Fibroblast of villous mesenchyme (primary cell): ENCODE results near the gene KCND3. TPM values are rescaled to one million over a fixed set of nuclear protein-coding genes. Genes with fewer than 3 reads are reported as not detected.

ENCODE experiments used
- DNase-seq: peaks from one replicate; pipeline ENCODE4 v3.0.0-alpha.2; 2010; ENCODE audit warnings: low read depth
- H3K4me3 ChIP-seq: 2 replicates; pipeline ENCODE4 v1.5.1; 2011; ENCODE audit warnings: low read depth, mild to moderate bottlenecking, low read length
- total RNA-seq: library from RNA; depleted of rRNA; stranded (reverse); fragments of >200 nt; gene quantifications from 2 replicates; pipeline ENCODE4 v1.2.3, GENCODE V29; 2012
- TF ChIP-seq, protein P1 (sequence below): IDR thresholded peaks from 2 replicates; pipeline ENCODE4 v1.5.1; 2012; ENCODE audit warnings: low read depth, mild to moderate bottlenecking, low read length; ENCODE audit not compliant: insufficient read depth

Gene KCND3
- total RNA-seq, 1 donor: 1.7 TPM

DNA sequence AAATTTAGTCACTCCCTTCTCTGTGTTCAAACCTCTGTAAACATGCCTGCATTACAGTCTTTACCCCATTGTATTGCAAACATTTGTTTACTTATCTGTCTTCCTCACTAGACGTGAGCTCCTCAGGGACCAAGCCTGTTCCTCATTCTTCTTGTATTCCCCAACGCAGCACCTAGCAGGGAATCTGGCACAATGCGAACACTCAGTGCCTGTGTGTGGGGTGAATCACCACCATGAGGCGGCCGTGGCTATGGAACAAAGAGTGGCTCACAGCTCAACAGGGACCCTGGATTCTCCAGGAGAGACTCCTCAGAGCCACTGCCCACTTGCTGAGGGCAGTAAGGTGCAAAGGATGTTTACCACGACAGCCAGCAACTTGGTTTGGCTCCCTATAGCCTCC lies 137.9 kb downstream of the KCND3 start:
- no peak overlapping the region for H3K4me3 ChIP-seq
- DNase-seq: no peak
- TF ChIP-seq, protein P1, sequence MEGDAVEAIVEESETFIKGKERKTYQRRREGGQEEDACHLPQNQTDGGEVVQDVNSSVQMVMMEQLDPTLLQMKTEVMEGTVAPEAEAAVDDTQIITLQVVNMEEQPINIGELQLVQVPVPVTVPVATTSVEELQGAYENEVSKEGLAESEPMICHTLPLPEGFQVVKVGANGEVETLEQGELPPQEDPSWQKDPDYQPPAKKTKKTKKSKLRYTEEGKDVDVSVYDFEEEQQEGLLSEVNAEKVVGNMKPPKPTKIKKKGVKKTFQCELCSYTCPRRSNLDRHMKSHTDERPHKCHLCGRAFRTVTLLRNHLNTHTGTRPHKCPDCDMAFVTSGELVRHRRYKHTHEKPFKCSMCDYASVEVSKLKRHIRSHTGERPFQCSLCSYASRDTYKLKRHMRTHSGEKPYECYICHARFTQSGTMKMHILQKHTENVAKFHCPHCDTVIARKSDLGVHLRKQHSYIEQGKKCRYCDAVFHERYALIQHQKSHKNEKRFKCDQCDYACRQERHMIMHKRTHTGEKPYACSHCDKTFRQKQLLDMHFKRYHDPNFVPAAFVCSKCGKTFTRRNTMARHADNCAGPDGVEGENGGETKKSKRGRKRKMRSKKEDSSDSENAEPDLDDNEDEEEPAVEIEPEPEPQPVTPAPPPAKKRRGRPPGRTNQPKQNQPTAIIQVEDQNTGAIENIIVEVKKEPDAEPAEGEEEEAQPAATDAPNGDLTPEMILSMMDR: no peak

DNA sequence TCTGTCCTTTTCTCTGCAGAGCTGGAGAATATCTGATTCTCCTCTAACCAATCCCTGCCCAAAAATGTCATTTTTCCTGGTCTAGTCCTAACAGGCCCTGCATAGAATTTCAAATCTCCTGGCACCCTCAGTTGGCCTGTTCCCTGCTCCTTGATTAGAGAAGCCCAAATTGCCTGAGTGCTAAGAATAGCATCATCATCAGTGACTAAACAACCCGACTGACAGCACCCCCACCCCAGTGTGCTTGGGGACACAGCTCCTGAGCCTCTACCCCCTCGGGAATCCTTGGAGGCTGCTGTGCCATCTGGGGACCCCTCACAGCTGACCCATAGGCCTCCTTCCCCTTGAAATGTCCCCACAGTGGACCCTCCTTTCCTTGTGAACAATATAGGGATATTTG lies 139.4 kb downstream of the KCND3 start:
- DNase-seq: no peak
- no peak overlapping the region for H3K4me3 ChIP-seq
- TF ChIP-seq, protein P1: no peak

DNA sequence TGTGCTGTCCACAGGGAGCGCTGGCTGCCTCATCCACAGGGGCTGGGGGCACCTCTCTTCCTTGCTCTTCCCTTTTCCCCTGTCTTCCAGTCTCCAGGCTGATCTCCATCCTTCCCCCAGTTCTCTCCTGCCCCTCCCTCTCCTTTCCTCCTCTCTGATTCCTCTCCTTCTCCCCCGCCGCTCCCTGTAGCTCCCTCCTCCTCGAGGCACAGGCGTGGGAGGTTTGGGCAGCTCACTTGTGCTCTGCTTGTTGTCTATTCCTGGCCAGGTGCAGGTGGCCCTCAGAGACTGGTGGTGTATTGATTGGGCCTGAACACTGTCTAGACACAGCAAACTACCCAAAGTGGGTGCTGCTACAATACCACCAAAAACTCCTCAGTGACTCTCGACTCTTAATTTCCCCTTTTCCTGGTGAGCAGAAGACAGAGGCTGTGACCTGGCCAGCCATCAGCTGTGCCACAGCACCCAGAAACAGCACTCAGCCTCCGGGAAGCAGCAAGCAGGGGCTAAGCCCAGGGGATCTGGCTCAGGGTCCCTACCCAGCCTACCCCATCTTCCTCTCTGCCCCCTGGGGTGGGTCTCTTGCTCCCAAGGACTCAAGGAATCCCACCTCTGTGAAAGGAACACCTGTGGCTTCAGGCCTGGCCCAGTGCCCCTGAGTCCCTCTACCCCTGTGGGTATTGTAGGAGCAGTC lies 140.5 kb downstream of the KCND3 start:
- TF ChIP-seq, protein P1: no peak
- no peak for DNase-seq
- H3K4me3 ChIP-seq: no peak overlapping the region

DNA sequence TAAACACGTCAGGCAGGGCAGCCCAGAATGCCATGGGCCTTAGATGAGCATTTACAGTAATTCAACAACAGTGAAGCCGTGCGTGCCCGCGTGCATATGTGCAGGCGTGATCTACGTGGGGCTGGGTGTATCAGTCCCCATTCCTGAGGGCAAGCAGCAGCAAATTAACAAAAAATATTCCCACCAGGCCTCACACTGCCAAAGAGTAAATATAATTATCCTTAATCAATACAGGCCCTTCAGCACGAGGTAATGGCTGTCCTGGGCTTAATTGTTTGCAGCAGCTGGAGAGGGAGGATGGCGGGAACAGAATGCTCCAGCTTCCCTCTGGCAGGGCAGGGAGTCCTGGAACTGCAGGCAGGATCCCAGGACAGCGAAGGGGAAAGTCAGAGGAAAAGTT lies 142.0 kb downstream of the KCND3 start:
- TF ChIP-seq, protein P1: no peak
- DNase-seq: no peak
- no peak overlapping the region for H3K4me3 ChIP-seq

DNA sequence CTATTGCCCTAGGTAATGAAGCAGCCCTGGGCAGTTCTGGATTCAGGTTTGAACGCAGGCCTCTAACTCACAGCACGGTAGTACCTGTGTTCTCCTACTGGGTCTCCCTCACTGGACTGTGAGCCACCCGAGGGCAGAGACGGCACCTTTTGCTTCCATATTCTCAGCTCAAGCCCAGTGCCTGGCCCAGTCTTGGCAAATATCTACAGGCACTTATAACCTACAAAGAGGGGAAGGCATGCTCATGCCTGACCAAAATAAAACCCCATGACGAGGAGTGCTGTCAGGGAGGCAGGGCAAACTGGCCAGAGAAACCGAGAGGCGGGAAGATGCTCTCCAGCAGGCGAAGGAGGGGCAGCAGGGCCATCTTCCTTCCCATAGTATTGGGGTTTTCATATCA lies 142.6 kb downstream of the KCND3 start:
- H3K4me3 ChIP-seq: no peak overlapping the region
- TF ChIP-seq, protein P1: no peak
- DNase-seq: no peak

DNA sequence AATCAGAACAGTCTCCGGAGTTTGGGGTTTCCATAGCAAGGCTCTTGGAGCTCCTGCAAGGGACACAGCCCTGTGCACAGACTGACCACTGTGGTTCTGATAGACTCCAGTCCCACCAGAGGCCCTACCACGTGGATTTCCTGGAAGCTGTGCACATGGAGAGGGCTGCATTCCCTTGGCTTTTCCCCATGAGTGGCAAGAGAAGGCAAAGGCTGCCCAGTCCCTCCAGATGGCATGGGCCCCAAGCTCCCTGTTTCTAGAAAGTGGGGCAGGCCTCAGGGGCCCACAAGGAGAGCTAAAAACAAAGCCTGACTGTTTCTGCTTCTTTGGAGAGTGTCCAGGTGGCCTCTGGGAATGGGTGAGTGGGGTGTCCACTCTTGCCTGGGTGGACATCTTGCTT lies 146.3 kb downstream of the KCND3 start:
- TF ChIP-seq, protein P1: no peak
- DNase-seq: no peak
- H3K4me3 ChIP-seq: no peak overlapping the region

DNA sequence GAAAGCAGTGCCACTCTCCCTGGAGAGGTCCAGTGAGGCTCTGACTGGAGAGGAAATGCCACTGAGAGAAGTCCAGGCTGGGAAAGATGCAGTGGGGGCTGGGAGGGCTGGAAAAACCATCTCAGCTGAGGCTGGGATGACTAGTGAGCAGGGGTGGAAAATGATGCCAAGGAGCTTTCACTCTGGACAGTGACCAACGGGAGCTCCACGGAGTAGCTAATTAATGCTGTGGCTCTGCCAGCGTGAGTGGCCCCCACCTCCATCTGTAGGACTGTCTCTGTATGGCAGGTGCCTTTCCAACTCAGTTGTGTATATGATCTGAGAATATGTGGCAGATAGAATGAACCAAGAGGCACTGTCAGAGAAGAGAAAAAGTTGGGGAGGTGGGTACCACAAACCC lies 147.1 kb downstream of the KCND3 start:
- DNase-seq: no peak
- no peak overlapping the region for H3K4me3 ChIP-seq
- TF ChIP-seq, protein P1: no peak
